GM21529 (cell line): ENCODE results near the gene CLIC1.
"Not testable (repeated sequence)": the region's sequence is repeated elsewhere in the genome, so short reads cannot be mapped to it uniquely, and the experiment has no call there.

Experiments
- ATAC-seq: cut with Tn5 transposase; IDR thresholded peaks from one replicate; pipeline ENCODE4 v1.9.1; 2021; ENCODE audit not compliant: unreplicated experiment

Gene CLIC1

DNA sequence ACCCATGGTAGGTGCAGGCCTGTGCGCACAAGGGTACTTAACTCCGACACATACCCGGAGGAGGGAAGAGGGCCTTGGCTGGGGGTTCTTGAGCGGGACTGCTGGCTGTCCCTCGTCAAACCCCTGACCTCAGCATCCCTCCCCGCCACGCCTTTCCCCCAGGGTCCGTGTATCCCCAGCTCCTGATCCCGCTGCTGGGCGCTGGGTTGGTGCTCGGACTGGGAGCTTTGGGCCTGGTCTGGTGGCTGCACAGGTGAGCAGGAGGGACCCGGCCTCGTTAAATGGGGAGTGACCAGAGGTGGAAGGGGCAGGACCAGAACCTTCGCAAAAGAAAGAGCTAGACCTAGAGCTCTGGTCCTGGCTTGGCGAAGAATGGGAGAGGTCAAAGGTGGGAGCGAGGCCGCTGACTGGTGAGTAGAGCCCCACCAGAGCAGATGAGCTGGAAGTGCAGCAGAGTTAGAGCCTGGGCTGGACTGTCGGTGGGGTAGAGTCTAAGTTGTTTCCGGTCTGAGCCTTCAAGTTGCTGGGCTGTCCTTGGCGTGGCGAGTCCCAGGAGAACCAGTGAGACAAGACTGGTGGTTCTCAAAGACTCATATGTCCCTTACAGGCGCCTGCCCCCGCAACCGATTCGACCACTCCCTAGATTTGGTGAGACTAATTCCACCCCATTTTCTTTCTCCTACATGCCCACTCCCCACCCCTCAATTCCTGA, 12.2 kb downstream of the CLIC1 start:
- ATAC-seq = no peak

GRCh38 chr6:31723245-31723979, 12.9 kb downstream of the CLIC1 start, which contains the start of gene MPIG6B:
Gene MPIG6B (plus strand): TSS chr6:31723373. CDS start chr6:31723384, 11 bp downstream.
- no peak for ATAC-seq

DNA sequence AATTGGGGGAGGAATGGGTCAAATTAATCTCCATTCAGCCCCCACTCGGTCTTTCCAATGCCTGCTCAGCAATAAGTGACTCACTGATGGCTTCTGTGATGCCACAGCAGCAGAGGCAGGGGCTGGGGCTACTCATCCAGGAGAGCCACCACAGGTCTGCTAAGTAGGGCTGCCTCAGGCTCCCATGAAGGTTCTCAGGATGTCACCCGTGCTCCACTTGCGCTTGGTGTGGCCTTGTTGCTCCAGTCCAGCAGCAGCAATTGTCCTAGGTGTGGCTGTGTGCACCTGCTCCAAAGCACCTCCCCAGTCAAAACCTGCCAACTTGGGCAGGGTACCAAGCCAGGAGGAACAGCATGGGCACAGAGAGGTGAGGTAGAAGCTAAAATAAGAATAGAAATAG, 14.2 kb downstream of the CLIC1 start:
- ATAC-seq = no peak

DNA sequence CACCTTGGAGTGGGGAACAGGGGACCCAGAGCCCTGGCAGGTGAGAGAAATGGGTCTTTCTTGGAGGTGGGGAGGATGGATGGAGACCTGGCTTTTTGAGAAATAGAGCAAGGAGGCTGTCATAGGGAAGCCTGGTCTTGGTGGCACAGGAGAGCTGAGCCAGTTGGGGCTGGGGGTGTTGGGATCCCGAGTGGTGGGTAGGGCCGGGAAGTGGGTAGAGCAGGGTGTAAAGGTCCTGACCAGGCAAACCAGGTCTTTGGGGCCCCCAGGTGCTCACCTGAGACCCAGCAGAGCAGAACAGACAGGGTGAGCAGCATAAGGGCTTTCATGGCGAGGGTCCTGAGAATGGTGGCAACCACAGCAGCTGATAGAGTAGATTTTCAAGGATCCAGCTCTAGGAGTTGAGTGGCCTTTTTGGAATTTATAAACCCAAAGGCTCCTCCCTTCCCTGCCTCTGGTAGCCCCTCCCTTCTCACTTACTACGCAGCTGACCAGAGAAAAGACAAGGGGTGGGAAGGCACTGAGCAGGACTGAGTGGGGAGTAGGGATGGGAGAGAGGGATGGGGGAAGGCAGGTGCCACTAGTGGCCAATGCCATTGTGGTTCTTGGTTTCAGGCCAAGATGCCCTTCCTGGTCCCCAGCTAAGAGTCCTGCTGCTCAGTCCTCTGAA, 14.8 kb downstream of the CLIC1 start, which contains the start of gene LY6G6C:
TSS of gene LY6G6C (minus strand) at position 396 of the 670 bp plus-strand sequence. CDS start at position 329, 67 bp downstream.
- no peak for ATAC-seq

- no peak for ATAC-seq
Observed at GRCh38 chr6:31720196-31720770, 16.0 kb downstream of the CLIC1 start.

- no peak for ATAC-seq
Observed at GRCh38 chr6:31719001-31719400, 17.3 kb downstream of the CLIC1 start.

DNA sequence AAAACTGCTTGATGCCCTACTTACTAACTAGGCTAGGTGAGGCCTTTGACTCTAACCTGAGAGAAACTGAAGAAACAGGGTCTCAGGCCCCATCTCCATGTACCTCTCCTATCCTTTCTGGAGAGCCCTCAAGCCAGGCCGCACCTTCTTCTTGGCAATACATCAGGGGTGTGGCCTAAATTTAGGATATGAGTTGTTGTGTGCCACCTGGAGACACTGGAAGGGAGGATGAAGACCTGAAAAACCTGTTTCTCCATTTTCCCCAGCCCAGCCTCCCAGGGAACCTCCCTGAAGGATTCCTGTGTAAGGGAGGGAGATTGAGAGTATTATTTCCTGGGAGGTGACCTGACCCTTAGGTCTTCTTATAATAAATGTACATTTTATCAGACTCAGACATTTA, 18.1 kb downstream of the CLIC1 start:
- no peak for ATAC-seq

GRCh38 chr6:31717499-31718222, 18.7 kb downstream of the CLIC1 start:
- ATAC-seq = no peak

DNA sequence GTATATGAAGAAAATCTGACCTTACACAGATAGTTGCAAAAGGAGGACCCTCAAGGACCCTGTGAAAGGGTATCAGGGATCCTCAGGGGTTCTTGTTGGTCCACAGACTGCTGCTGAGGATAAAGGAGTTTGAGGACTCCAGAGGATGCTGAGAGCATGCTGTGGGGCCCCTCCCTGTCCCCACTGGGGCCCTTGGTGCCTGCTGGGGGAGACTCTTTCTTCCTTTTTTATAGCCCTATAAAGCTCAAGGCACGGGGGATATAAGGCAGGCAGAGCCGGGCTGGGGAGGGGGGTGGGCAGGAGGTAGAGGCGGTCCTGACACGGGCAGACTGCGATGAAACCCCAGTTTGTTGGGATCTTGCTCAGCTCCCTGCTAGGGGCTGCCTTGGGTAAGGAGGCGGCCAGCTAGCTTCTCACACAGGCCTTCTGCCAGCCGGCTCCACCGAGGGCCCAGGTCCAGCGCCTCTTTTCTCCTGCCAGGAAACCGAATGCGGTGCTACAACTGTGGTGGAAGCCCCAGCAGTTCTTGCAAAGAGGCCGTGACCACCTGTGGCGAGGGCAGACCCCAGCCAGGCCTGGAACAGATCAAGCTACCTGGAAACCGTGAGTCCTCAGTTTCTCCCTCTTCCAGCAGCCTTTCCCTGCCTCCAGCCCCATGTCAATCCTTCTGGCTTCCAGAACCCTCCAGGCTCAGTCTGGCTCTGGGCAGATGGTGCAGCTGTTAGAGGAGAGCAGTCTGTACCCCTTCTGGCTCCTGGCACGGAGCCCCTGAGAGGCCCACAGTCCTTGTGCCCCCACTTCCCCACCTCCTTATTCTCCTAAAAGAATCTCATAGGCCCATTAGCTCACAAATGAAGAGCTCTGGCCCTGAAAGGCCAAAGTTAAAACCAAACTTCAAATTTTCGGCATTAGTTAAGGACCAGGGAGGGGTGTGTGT, 21.0 kb downstream of the CLIC1 start, which contains the start of gene LY6G6D:
TSS of gene LY6G6D (plus strand) at position 327 of the 937 bp plus-strand sequence. CDS start at position 335, 8 bp downstream.
- no peak for ATAC-seq

DNA sequence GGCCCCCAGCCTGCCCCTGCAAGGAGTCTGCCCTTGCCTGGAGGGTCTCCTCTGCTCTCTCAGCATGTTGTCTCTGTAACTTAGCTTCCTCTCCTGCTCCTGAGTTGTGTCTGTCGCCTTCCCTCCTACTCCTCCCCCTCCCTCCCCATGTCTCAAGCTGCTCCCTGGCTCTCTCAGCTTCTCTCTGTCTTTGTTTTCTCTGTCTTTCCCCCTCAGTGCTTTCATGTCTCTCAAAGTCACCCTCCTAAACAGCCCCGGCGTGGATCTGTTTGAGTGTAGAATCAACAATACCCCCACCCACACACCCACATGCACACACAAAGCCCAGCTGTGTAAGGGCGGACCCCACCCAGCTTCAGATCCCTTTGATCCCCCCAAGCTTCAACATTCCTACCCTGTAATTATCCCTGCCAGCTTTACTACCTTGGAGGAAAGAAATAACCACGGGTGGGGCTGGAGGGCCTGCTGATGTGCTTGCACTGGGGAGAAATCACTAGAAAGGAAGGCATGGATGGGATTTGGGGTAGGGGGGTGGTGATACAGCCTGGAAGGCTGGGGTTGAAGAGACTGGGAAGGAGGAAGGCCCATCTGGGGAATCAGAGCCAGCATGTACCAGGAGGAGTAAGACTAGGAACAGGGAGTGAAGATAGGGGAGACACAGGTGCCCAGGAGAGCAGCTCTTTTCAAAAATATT, 22.2 kb downstream of the CLIC1 start:
- no peak for ATAC-seq

DNA sequence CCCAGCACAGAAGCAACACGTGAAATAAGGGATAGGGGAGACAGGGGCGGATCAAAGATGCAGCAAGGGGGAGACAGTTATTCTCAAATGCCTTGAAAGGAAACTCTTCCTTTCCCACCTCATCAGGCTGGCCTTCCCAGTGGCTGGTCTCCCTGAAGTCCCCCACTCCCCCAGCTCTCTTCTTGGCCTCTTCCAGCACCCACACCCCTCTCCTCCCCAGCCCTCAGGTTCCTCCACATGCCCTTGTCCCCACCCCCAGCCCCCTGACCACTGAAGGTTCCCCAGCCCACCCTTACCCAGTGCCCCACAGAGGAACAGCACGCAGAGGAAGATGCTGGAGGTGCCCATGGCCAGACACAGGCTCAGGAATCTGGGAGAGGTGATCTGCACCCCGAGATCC, 22.9 kb downstream of the CLIC1 start:
- no peak for ATAC-seq

- ATAC-seq = no peak
Observed at GRCh38 chr6:31712296-31712695, 24.0 kb downstream of the CLIC1 start.

- ATAC-seq = no peak
Observed at GRCh38 chr6:31711233-31711632, 25.1 kb downstream of the CLIC1 start.

DNA sequence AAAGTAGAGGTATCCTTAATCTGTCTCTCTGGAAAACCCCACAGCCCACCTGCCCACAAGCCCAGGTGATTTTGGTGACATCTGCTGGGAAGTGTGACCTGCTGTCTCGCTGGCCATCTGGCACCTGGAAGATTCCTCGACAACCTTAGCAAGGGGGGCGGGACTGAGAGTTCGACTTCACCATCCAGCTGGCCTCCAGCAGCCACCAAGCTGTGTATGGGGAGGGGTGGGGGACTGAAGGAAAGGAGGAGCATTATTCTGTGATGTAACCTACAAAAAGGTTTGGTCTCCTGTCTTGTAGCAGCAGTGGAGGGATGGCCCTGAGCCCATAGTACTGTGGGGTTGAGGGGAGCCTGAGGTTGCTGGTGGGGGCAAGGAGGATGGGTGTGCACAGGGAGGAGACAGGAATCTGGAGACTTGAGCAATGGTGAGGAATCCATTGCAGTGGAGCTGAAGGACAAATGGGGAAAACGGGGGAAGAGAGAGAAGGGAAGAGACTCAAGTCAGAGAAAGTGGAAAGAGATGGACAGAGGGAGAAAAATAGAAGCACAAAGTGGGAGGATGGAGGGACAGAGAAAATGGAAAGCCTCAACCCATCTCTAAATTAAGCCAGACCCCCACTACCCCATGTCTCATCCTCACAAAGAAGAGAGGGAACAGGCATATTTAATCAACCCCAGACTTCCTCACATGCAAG, 25.7 kb downstream of the CLIC1 start:
- ATAC-seq = no peak

DNA sequence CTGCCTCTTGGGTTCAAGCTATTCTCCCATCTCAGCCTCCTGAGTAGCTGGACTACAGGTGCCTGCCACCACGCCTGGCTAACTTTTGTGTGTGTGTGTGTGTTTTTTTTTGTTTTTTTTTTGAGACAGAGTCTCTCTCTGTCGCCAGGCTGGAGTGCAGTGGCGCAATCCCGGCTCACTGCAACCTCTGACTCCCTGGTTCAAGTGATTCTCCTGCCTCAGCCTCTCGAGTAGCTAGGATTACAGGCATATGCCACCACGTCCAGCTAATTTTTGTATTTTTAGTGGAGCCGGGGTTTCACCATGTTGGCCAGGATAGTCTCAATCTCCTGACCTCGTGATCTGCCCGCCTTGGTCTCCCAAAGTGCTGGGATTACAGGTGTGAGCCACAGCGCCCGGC, 27.2 kb downstream of the CLIC1 start:
- ATAC-seq = not testable (repeated sequence)

- no peak for ATAC-seq
Observed at GRCh38 chr6:31708224-31708623, 28.1 kb downstream of the CLIC1 start.

- no peak for ATAC-seq
Observed at GRCh38 chr6:31707701-31708100, 28.6 kb downstream of the CLIC1 start.

DNA sequence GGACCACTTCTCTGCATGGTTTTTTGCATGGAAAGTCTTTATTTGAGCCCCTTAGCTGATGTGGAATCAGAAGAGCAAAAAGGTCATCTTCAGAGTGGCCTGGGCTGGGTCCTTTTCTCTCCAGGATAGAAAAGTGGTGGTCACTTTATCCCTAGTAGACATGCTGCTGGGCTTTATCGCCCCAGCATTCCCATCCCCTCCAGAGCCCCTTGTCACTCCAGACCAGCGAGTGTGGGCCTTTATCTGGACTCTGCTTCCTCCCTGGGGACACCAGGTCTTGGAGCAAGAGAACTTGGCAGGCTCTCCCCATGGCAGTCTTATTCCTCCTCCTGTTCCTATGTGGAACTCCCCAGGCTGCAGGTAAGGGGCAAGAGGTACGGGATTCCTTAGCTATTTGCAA, 29.7 kb downstream of the CLIC1 start, which contains the start of gene LY6G6F:
TSS of gene LY6G6F (plus strand) at position 268 of the 400 bp plus-strand sequence. CDS start at position 309, 41 bp downstream.
- no peak for ATAC-seq
